Fibroblast of upper back skin (primary cell): Measurements from ENCODE around the gene ENDOG.
"Not testable (repeated sequence)": the region's sequence is repeated elsewhere in the genome, so short reads cannot be mapped to it uniquely, and the experiment has no call there.

Source experiments
- DNase-seq: peaks from one replicate; pipeline ENCODE4 v3.0.0-alpha.2; 2013

The ENDOG gene

GRCh38 chr9:128829477-128830251, 11.4 kb downstream of the ENDOG start, which contains the start of gene SPOUT1:
Gene SPOUT1, minus strand, starts transcription at chr9:128829794. Its CDS starts 14 bp downstream, at chr9:128829780.
- DNase-seq: peak; percentile 89

GRCh38 chr9:128833696-128834095, 15.4 kb downstream of the ENDOG start:
- DNase-seq: no peak

- no peak for DNase-seq
Measured at GRCh38 chr9:128835246-128836210, 17.2 kb downstream of the ENDOG start.

- no peak for DNase-seq
Measured at GRCh38 chr9:128836509-128837145, 18.3 kb downstream of the ENDOG start.

- DNase-seq: no peak
Measured at GRCh38 chr9:128838338-128838737, 20.0 kb downstream of the ENDOG start.

- DNase-seq: no peak
Measured at GRCh38 chr9:128840524-128840923, 22.2 kb downstream of the ENDOG start.

- DNase-seq: no peak
Measured at GRCh38 chr9:128841694-128842492, 23.6 kb downstream of the ENDOG start.

GRCh38 chr9:128843171-128843570, 24.9 kb downstream of the ENDOG start:
- DNase-seq: not testable (repeated sequence)

GRCh38 chr9:128845186-128845931, 27.1 kb downstream of the ENDOG start:
- no peak for DNase-seq

- no peak for DNase-seq
Measured at GRCh38 chr9:128846680-128847030, 28.4 kb downstream of the ENDOG start.

- DNase-seq: no peak
Measured at GRCh38 chr9:128847803-128848202, 29.5 kb downstream of the ENDOG start.

- DNase-seq: not testable (repeated sequence)
Measured at GRCh38 chr9:128851024-128851423, 32.7 kb downstream of the ENDOG start.

GRCh38 chr9:128851779-128852600, 33.7 kb downstream of the ENDOG start:
- DNase-seq: peak; percentile 20

GRCh38 chr9:128852646-128853045, 34.3 kb downstream of the ENDOG start:
- DNase-seq: not testable (repeated sequence)

GRCh38 chr9:128854454-128854853, 36.2 kb downstream of the ENDOG start:
- DNase-seq: not testable (repeated sequence)

GRCh38 chr9:128858476-128858875, 40.2 kb downstream of the ENDOG start:
- DNase-seq: not testable (repeated sequence)

GRCh38 chr9:128860937-128861336, 42.6 kb downstream of the ENDOG start:
- DNase-seq: no peak

GRCh38 chr9:128861501-128861900, 43.2 kb downstream of the ENDOG start:
- DNase-seq: no peak

GRCh38 chr9:128862401-128862851, 44.1 kb downstream of the ENDOG start:
- no peak for DNase-seq

- DNase-seq: peak; percentile 37
Measured at GRCh38 chr9:128863647-128864046, 45.3 kb downstream of the ENDOG start.
